ENCODE data around the gene YBX2. TPM values are rescaled to one million over a fixed set of nuclear protein-coding genes. Genes with fewer than 3 reads are reported as not detected.
"Not testable (repeated sequence)": the region's sequence is repeated elsewhere in the genome, so short reads cannot be mapped to it uniquely, and the experiment has no call there.

Gene YBX2
- total RNA-seq, 1 experiment from 2014 or later = 0.39 TPM

- DNase-seq (ENCODE audit: low read depth) = no peak
These were observed 47.7 kb downstream of the YBX2 start for GRCh38 chr17:7246779-7247178.

DNA sequence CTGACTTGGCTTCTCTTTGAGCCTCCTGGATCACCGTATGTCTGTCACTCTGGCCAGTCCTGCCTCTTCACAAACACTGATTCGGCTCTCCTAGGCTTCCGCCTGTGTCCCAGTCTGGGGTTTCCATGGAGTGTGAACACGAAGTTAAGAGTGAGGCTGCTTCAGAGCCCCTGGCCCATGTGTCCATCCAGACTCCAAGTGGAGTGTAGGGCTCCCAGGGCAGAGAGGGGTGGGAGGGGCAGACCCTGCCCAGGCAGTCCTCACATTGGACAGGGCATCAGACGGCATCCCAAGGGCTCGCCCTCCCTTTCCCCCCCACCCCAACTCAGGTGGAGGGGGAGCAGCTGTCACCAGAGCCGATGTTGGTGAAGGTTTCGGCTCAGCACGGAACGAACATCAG is 50.6 kb downstream of the YBX2 start:
- DNase-seq (ENCODE audit: low read depth) = not testable (repeated sequence)

DNA sequence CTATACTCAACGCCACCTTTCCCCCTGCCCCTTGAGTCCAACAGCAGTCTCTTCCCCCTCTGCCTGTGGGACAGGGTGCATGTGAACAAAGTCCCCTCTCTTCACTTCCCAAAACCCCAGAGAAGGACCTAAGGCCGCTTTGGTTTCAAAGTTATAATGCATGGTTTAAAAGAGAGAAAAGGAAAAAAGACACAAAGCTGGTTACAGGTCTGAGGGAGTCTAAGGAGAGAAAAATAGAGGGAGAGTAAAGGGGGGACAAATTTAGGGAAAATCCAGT is 51.0 kb downstream of the YBX2 start:
- DNase-seq (ENCODE audit: low read depth) = no peak

- DNase-seq (ENCODE audit: low read depth) = peak; percentile 89
These were observed 51.6 kb downstream of the YBX2 start for GRCh38 chr17:7242717-7243452.

- DNase-seq (ENCODE audit: low read depth) = peak; percentile 83
These were observed 52.4 kb downstream of the YBX2 start, which contains the start of gene GABARAP for GRCh38 chr17:7241783-7242716. Gene GABARAP (minus strand): TSS chr17:7242449. CDS start chr17:7242330, 119 bp downstream.

- DNase-seq (ENCODE audit: low read depth) = no peak
These were observed 53.2 kb downstream of the YBX2 start for GRCh38 chr17:7241090-7241733.

DNA sequence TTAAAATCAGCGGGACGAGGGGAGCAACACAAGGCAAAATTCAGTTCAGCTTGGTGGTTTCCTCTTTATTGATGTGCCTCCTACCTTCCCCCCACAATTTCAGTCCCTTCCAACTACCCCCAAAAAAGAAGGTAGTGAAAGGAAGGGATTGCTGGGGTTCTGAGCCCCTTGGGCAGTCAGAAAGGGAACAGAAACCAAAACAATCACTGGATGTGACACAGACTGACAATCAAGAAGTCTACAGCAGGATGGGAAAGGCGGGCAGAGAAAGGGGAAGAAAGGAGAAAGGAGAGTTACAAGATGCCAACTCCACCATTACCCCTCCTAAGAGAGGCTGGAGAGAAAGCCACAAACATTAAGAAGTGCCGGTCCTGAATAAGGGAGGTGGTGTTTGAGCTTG is 54.1 kb downstream of the YBX2 start:
- DNase-seq (ENCODE audit: low read depth) = no peak

- DNase-seq (ENCODE audit: low read depth) = peak; percentile 99
These were observed 55.1 kb downstream of the YBX2 start, which contains the start of gene PHF23 for GRCh38 chr17:7239091-7240027. Gene PHF23 (minus strand): TSS chr17:7239457. CDS start chr17:7239279, 178 bp downstream.

- DNase-seq (ENCODE audit: low read depth) = peak; percentile 38
These were observed 55.9 kb downstream of the YBX2 start for GRCh38 chr17:7238420-7239090.

Other genes starting within 250 kb of the YBX2 start
- not detected in 2 replicates for gene CLEC10A, start 214.4 kb downstream of the YBX2 start, total RNA-seq (2014; rRNA removed; shearing (Covaris generic))
- not detected in 2 replicates for gene ASGR2, start 179.8 kb downstream of the YBX2 start, total RNA-seq (2014; rRNA removed; shearing (Covaris generic))
- gene ASGR1, start 115.3 kb downstream of the YBX2 start, total RNA-seq (2014; rRNA removed; shearing (Covaris generic)) = not detected in 2 replicates
- 4.7 and 7.8 TPM in 2 replicates for gene DLG4, start 74.8 kb downstream of the YBX2 start, total RNA-seq (2014; rRNA removed; shearing (Covaris generic))
- gene ACADVL, start 74.7 kb downstream of the YBX2 start, total RNA-seq (2014; rRNA removed; shearing (Covaris generic)) = 294 and 491 TPM in 2 replicates
- gene DVL2, start 60.1 kb downstream of the YBX2 start, total RNA-seq (2014; rRNA removed; shearing (Covaris generic)) = 23.9 and 39.1 TPM in 2 replicates
- 49.6 and 53.3 TPM in 2 replicates for gene PHF23, start 55.2 kb downstream of the YBX2 start, total RNA-seq (2014; rRNA removed; shearing (Covaris generic))
- 575 and 595 TPM in 2 replicates for gene GABARAP, start 52.2 kb downstream of the YBX2 start, total RNA-seq (2014; rRNA removed; shearing (Covaris generic))
- 38.4 and 42.6 TPM in 2 replicates for gene CTDNEP1, start 42.9 kb downstream of the YBX2 start, total RNA-seq (2014; rRNA removed; shearing (Covaris generic))
- gene ELP5, start 42.4 kb downstream of the YBX2 start, total RNA-seq (2014; rRNA removed; shearing (Covaris generic)) = 75.1 and 75.3 TPM in 2 replicates
- 0.10 and 2.4 TPM in 2 replicates for gene CLDN7, start 32.2 kb downstream of the YBX2 start, total RNA-seq (2014; rRNA removed; shearing (Covaris generic))
- 0.44 TPM in 1 of 2 replicates, not detected in the other for gene SLC2A4, start 12.9 kb downstream of the YBX2 start, total RNA-seq (2014; rRNA removed; shearing (Covaris generic))
- 428 and 432 TPM in 2 replicates for gene EIF5A, start 13.0 kb upstream of the YBX2 start, total RNA-seq (2014; rRNA removed; shearing (Covaris generic))
- 94.3 and 118 TPM in 2 replicates for gene GPS2, start 20.7 kb upstream of the YBX2 start, total RNA-seq (2014; rRNA removed; shearing (Covaris generic))
- 3.6 and 8.0 TPM in 2 replicates for gene NEURL4, start 34.7 kb upstream of the YBX2 start, total RNA-seq (2014; rRNA removed; shearing (Covaris generic))
- gene ACAP1, start 41.9 kb upstream of the YBX2 start, total RNA-seq (2014; rRNA removed; shearing (Covaris generic)) = not detected in 2 replicates
- 3.5 and 7.1 TPM in 2 replicates for gene KCTD11, start 57.5 kb upstream of the YBX2 start, total RNA-seq (2014; rRNA removed; shearing (Covaris generic))
- gene TMEM95, start 60.5 kb upstream of the YBX2 start, total RNA-seq (2014; rRNA removed; shearing (Covaris generic)) = not detected in 2 replicates
- 0.62 and 0.67 TPM in 2 replicates for gene TNK1, start 86.5 kb upstream of the YBX2 start, total RNA-seq (2014; rRNA removed; shearing (Covaris generic))
- gene PLSCR3, start 99.9 kb upstream of the YBX2 start, total RNA-seq (2014; rRNA removed; shearing (Covaris generic)) = 17.0 and 29.2 TPM in 2 replicates
- gene TMEM256, start 109.5 kb upstream of the YBX2 start, total RNA-seq (2014; rRNA removed; shearing (Covaris generic)) = 122 and 146 TPM in 2 replicates
- gene NLGN2, start 113.2 kb upstream of the YBX2 start, total RNA-seq (2014; rRNA removed; shearing (Covaris generic)) = 8.9 and 16.5 TPM in 2 replicates
- not detected in 2 replicates for gene SPEM1, start 125.7 kb upstream of the YBX2 start, total RNA-seq (2014; rRNA removed; shearing (Covaris generic))
- gene SPEM2, start 131.0 kb upstream of the YBX2 start, total RNA-seq (2014; rRNA removed; shearing (Covaris generic)) = not detected in 2 replicates
- gene SPEM3, start 134.2 kb upstream of the YBX2 start, total RNA-seq (2014; rRNA removed; shearing (Covaris generic)) = not detected in 2 replicates
- gene TMEM102, start 140.8 kb upstream of the YBX2 start, total RNA-seq (2014; rRNA removed; shearing (Covaris generic)) = 5.3 and 10.0 TPM in 2 replicates
- 3.7 and 5.0 TPM in 2 replicates for gene FGF11, start 144.9 kb upstream of the YBX2 start, total RNA-seq (2014; rRNA removed; shearing (Covaris generic))
- gene CHRNB1, start 150.4 kb upstream of the YBX2 start, total RNA-seq (2014; rRNA removed; shearing (Covaris generic)) = 10.7 and 16.6 TPM in 2 replicates
- gene ZBTB4, start 185.0 kb upstream of the YBX2 start, total RNA-seq (2014; rRNA removed; shearing (Covaris generic)) = 13.9 and 26.7 TPM in 2 replicates
- not detected in 2 replicates for gene SLC35G6, start 186.8 kb upstream of the YBX2 start, total RNA-seq (2014; rRNA removed; shearing (Covaris generic))
- 15.2 and 26.1 TPM in 2 replicates for gene POLR2A, start 189.7 kb upstream of the YBX2 start, total RNA-seq (2014; rRNA removed; shearing (Covaris generic))